HL-60 (cell line): Measurements from ENCODE around the gene MLYCD.

Experiments used
- CTCF ChIP-seq: IDR thresholded peaks from one replicate; pipeline ENCODE4 v1.5.1; 2011; ENCODE audit warnings: low read length, control low read depth, inconsistent platforms; ENCODE audit not compliant: insufficient read depth
- GABPA ChIP-seq: IDR thresholded peaks from 2 replicates; pipeline ENCODE4 v1.6.1; 2012; ENCODE audit warnings: low read depth
- POLR2AphosphoS5 ChIP-seq: IDR thresholded peaks from 2 replicates; pipeline ENCODE4 v1.6.1; 2012; ENCODE audit warnings: low read depth
- REST ChIP-seq: IDR thresholded peaks from 2 replicates; pipeline ENCODE4 v1.6.1; 2012; ENCODE audit warnings: low read depth; ENCODE audit not compliant: insufficient replicate concordance
- SPI1 ChIP-seq: IDR thresholded peaks from 2 replicates; pipeline ENCODE4 v1.6.1; 2012; ENCODE audit warnings: low read depth, mild to moderate bottlenecking, borderline replicate concordance

GRCh38 chr16:83923581-83924365 is 24.9 kb downstream of the MLYCD start:
- TF ChIP-seq POLR2AphosphoS5 (no peak), CTCF (no peak), SPI1 (no peak), GABPA (no peak), REST (no peak)
